AG04450 (cell line): ENCODE data around the gene ZNF20. TPM values are rescaled to one million over a fixed set of nuclear protein-coding genes. Genes with fewer than 3 reads are reported as not detected.

Experiments
- CTCF ChIA-PET: fragments of 300-600, 350-600 bp; formaldehyde crosslinking; extraction: SDS; loops from one replicate; lab custom pipeline; 2022; ENCODE audit warnings: antibody characterized with exemption, inconsistent platforms; lab: Charles Lee
- POLR2A ChIA-PET: fragments of 350-600 bp; formaldehyde crosslinking; extraction: SDS; loops from one replicate; lab custom pipeline; 2021; ENCODE audit warnings: antibody characterized with exemption, inconsistent platforms; lab: Yijun Ruan, JAX
- DNase-seq: peaks from one replicate; pipeline ENCODE4 v3.0.0-alpha.2; 2011; ENCODE audit warnings: low read depth, low spot score
- H3K27ac ChIP-seq: one replicate; pipeline ENCODE4 v1.5.1; 2012; ENCODE audit warnings: low read depth, low read length, control low read depth
- H3K27me3 ChIP-seq: one replicate; pipeline ENCODE4 v1.6.0; 2012; ENCODE audit warnings: low read length; ENCODE audit not compliant: control insufficient read depth, insufficient read depth
- H3K4me3 ChIP-seq: 2 replicates; pipeline ENCODE4 v1.5.1; 2011; ENCODE audit warnings: mild to moderate bottlenecking, low read depth, low read length, control low read depth
- H3K9me3 ChIP-seq: 2 replicates; pipeline ENCODE4 v1.5.1; 2012; ENCODE audit warnings: low read length; ENCODE audit not compliant: control insufficient read depth, insufficient read depth
- polyA plus RNA-seq: library from polyadenylated mRNA; depleted of rRNA; stranded (reverse); fragments of >200 nt; gene quantifications from 2 replicates; pipeline ENCODE4 v1.2.3, GENCODE V29; 2011
- TF ChIP-seq, protein P1 (sequence below): IDR thresholded peaks from 2 replicates; pipeline ENCODE4 v1.5.1; 2011; ENCODE audit warnings: low read depth, low read length, control low read depth, inconsistent platforms

The ZNF20 gene
- polyA plus RNA-seq, 1 experiment, result 2.7 TPM

DNA sequence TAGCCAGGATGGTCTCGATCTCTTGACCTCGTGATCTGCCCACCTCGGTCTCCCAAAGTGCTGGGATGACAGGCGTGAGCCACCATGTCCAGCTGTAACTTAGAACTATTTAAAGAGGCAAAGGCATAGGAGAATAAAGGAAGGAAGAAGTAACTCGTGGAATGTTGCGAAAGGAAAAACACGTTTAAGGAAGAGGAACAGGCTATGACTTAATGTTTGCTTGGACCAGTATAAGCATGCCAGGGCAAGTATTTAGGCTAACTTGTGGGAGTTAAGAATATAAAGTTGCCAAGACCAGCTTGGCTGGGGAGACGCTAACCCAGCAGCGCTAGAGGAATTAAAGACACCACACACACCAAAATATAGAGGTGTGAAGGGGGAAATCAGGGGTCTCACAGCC is 42.1 kb downstream of the ZNF20 start:
- CTCF ChIA-PET, result no interaction called here
- POLR2A ChIA-PET, result no interaction called here
- no peak for DNase-seq

GRCh38 chr19:12095111-12095790 is 44.9 kb downstream of the ZNF20 start:
- CTCF ChIA-PET, result interaction anchor here (0.6 to 1.3 kb wide), 2 partner anchors 23 to 172 kb away, joined by 5 to 7 read pairs; no protein-coding TSS in a partner anchor
- POLR2A ChIA-PET, result no interaction called here
- TF ChIP-seq, protein P1, sequence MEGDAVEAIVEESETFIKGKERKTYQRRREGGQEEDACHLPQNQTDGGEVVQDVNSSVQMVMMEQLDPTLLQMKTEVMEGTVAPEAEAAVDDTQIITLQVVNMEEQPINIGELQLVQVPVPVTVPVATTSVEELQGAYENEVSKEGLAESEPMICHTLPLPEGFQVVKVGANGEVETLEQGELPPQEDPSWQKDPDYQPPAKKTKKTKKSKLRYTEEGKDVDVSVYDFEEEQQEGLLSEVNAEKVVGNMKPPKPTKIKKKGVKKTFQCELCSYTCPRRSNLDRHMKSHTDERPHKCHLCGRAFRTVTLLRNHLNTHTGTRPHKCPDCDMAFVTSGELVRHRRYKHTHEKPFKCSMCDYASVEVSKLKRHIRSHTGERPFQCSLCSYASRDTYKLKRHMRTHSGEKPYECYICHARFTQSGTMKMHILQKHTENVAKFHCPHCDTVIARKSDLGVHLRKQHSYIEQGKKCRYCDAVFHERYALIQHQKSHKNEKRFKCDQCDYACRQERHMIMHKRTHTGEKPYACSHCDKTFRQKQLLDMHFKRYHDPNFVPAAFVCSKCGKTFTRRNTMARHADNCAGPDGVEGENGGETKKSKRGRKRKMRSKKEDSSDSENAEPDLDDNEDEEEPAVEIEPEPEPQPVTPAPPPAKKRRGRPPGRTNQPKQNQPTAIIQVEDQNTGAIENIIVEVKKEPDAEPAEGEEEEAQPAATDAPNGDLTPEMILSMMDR, result no peak
- no peak overlapping the region for H3K27ac ChIP-seq
- no peak overlapping the region for H3K4me3 ChIP-seq
- H3K27me3 ChIP-seq, result no peaks in the 10 kb centered on the region
- DNase-seq, result peak; percentile 15
- H3K9me3 ChIP-seq, result peaks cover 17% of the 10 kb centered on the region

More for the DNA sequence above, 42.1 kb downstream of the ZNF20 start:
- Histone ChIP-seq H3K9me3 (peaks cover 17% of the 10 kb centered on the region), H3K27me3 (no peaks in the 10 kb centered on the region), H3K4me3 (no peak overlapping the region), H3K27ac (no peak overlapping the region)
- TF ChIP-seq, protein P1, result no peak

- no peak for DNase-seq
- TF ChIP-seq, protein P1, result no peak
- CTCF ChIA-PET, result no interaction called here
- Histone ChIP-seq H3K4me3 (no peak overlapping the region), H3K27me3 (no peaks in the 10 kb centered on the region), H3K9me3 (peaks cover 16% of the 10 kb centered on the region), H3K27ac (no peak overlapping the region)
- POLR2A ChIA-PET, result no interaction called here
Measured at GRCh38 chr19:12093777-12094176, 46.4 kb downstream of the ZNF20 start.

DNA sequence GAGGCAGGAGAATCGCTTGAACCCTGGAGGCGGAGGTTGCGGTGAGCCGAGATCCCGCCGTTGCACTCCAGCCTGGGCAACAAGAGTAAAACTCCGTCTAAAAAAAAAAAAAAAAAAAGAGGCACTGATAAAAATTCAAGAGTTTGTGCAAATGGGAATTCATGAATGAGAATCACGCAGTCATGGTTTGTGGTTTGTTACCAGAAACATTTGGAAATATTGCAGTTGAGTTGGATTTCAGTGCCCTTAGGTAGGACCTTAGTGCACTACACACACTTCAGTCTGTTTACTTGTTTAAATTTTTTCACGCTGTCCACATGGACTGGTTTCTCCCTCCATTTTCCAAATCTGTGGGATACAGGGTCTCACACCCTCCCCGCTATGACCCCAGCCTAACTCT is 47.2 kb downstream of the ZNF20 start:
- Histone ChIP-seq H3K27ac (no peak overlapping the region), H3K27me3 (no peaks in the 10 kb centered on the region), H3K9me3 (peaks cover 7% of the 10 kb centered on the region), H3K4me3 (peak overlapping the region; percentile 81)
- DNase-seq, result no peak
- POLR2A ChIA-PET, result no interaction called here
- CTCF ChIA-PET, result no interaction called here
- TF ChIP-seq, protein P1, result no peak

DNA sequence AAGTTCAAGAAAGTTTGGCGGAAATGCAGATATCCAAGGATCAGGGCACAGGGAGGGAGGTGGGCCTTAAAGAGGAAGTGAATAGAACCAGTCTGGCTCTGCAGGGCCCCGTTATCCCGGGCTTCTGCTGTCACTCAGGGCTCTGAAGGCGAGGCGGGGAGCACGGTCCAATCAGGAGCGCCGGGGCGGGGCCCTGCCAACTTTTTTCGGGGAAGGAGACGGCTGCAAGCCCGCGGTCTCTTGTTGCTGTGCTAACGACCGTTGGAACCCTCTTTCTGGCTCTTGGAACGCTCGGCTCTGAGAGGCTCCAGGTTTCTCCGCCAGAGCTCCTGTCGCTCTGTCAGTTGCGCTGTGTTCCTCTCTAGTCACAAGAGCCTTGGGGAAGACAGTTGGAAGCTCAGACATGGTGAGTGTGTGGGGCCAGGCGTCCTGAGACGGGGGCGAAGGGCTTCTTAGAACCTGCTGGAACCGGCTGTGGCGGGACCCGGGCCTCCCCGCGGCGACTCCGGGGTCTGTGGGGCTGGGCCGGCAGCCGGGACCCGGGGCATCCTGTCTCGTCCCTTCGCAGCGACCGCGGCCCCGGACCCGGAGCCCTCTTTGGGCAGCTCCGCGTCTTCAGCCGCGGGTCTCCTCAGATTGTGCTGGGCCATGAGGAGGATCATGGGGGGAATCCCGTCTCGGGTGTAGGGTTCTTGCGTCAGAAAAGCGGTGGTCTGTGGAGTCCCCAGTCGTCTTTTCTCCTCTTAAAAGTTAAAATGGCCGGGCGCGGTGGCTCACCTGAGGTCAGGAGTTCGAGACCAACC is 47.9 kb downstream of the ZNF20 start:
- H3K27ac ChIP-seq, result peak overlapping the region; percentile 75
- peaks cover 6% of the 10 kb centered on the region for H3K9me3 ChIP-seq
- ChIA-PET CTCF (interaction anchor here (3.0 to 4.1 kb wide), 2 partner anchors 33 to 48 kb away, joined by 24 to 26 read pairs; partner anchors contain the start of gene ZNF20), POLR2A (no interaction called here)
- H3K4me3 ChIP-seq, result peak overlapping the region; percentile 81
- no peaks in the 10 kb centered on the region for H3K27me3 ChIP-seq
- TF ChIP-seq, protein P1, result no peak
- DNase-seq, result peak; percentile 64
